HL-60 (cell line): ENCODE measurements around the gene GTF2A1.

ENCODE experiments used
- POLR2AphosphoS5 ChIP-seq: IDR thresholded peaks from 2 replicates; pipeline ENCODE4 v1.6.1; 2012; ENCODE audit warnings: low read depth
- TF ChIP-seq, protein P1 (sequence below): IDR thresholded peaks from one replicate; pipeline ENCODE4 v1.5.1; 2011; ENCODE audit warnings: low read length, control low read depth, inconsistent platforms; ENCODE audit not compliant: insufficient read depth

DNA sequence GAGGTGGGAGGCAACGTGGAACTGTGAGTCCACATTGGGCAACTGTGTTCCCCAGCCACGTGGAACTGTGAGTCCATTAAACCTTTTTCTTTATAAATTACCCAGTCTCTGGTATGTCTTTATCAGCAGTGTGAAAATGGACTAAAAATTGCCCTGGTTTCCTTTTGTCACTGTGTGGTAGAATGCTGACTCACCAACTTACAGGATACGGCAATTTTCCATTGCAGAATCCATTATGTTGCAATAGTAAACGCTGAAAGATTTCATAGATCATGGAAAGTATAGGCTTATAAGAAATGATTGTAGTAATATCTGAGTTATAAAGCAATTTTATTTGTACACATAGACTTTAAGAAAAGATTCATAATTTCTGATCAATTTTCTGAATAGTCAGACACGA lies 93.0 kb downstream of the GTF2A1 start:
- TF ChIP-seq, protein P1, sequence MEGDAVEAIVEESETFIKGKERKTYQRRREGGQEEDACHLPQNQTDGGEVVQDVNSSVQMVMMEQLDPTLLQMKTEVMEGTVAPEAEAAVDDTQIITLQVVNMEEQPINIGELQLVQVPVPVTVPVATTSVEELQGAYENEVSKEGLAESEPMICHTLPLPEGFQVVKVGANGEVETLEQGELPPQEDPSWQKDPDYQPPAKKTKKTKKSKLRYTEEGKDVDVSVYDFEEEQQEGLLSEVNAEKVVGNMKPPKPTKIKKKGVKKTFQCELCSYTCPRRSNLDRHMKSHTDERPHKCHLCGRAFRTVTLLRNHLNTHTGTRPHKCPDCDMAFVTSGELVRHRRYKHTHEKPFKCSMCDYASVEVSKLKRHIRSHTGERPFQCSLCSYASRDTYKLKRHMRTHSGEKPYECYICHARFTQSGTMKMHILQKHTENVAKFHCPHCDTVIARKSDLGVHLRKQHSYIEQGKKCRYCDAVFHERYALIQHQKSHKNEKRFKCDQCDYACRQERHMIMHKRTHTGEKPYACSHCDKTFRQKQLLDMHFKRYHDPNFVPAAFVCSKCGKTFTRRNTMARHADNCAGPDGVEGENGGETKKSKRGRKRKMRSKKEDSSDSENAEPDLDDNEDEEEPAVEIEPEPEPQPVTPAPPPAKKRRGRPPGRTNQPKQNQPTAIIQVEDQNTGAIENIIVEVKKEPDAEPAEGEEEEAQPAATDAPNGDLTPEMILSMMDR, result no peak
- no peak for TF ChIP-seq POLR2AphosphoS5
